Measurements from ENCODE around the gene TMEM176B.
A peak's percentile ranks its signal among the peaks of the same experiment; 100 is the strongest.

TMEM176B gene

DNA sequence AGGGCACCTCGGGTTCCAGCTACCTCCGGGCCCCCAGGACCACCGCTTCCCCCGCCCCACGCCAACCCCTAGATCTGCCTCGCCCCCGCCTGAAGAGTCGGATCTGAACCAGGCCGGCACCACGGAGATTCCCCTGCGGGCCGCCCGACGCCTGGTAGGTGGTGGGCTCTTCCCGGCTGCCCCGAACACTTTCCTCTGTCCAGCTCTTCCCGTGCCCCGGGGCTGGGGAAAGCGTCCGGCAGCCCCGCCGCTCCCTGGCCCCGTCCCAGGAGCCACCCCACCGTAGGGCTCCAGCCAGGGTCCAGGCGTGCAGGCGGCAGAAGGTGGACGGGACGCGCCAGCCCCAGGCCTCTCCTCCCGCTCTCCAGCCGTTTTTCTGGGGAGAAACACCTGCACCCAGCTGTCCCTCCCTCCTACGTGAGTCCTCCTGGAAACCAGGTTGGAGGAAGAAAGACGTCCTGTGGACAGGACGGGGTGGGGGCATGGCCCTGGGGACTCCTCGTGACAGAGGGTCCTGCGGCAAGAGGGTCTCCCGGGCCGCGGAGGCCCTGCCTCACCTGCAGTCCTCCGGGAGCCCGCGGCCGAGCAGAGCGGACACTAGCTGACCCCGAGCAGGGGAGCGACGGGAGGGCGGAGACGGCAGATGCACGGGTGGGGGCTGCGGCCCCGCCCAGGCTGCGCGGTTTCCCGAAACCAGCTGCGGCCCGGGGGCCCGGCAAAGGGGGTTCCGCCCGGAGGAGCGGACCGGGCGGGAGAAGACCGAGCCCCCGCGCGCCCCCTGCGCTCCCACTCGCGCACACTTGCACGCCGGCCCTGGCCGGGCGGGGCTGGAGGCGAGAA lies at the start of gene TMEM176B:
TSS of gene TMEM176B (minus strand) at position 624 of the 840 bp plus-strand sequence. CDS start 3,795 bp downstream, outside the sequence.
- DNase-seq = peak; percentile 14

DNA sequence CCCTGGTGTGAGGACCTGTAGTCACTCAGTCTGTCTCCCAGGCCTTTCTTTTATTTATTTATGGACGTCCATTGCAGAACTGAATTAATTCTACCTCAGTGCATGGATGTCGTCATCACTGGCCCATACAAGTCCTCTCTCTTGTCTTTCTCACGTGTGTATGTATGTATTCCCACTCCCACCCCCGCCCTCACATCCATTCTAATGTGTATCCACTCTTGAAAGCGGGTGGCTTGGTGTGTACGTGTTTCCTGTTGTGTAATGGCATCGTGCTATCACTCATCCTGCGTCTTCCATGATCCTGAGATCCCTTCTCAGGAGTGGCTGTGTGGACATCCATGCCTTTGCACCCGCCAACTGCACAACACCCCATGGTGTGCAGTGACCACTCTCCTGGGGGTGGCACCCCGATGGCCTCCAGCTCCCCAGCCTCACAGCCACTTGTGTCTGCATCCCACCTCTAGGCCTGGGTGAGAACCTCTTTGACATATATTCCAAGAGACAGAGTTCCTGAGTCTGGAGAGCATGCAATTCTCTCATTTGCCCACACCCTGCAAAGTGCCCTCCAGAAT lies 49.1 kb upstream of the TMEM176B start:
- no peak for DNase-seq

DNA sequence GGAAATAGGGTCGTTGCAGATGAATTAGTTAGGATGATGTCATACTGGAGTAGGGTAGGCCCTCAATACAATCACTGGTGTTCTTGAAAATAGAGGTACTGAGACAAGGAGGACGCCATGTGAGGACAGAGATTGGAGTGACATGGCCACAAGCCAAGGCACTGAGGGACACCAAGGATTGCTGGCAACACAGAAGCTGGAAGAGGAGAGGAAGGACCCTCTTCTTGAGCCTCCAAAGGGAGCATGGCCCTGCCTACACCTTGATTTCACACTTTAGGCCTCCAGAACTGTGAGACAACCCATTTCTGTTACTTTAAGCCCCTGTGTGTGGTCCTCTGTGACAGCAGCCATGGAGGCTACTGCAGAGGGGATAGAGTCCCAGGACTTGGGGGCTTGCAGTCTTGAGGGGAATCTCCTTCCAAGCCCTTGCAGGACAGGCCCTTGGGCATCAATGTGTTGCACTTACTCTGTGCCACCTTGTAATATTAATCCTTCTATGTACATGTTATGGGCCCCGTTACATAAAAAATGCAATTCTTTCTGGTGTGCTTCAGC lies 48.5 kb upstream of the TMEM176B start:
- DNase-seq = no peak

DNA sequence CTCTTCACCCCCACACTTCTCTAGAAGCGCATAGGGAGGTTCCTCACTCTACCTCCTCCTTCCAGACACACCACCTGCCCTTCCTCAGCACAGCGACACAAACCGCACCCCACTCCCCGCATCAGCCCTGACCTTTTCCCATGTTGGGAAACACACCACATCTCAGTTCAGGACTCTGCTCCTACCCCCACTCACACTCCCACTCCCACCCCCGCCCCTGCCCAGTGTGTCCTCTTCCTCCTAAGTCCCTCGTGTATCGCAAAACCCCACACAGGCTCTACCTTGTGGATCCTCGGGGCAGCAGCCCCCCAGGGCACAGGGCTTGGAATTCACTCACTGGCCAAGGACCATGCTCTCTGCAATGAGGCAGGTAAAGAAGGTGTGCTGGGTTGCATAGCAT lies 47.9 kb upstream of the TMEM176B start:
- no peak for DNase-seq

DNA sequence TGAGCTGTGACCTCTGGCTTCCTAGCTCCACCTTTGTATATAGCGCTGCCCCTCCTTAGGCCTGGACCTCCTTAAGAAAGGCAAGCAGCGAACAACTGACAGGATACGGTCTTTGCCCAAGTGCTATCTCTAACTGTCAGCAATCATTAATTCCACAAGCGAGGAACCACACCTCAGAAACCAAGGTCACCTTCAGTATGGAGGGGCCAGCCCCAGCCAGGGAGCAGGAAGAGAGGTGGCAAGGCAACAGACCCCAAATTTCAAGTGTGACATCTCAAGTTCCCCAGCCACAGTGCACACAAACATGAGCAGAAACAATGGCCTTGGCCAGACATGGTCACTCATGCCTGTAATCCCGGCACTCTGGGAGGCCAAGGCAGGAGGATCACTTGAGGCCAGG lies 47.4 kb upstream of the TMEM176B start:
- no peak for DNase-seq

DNA sequence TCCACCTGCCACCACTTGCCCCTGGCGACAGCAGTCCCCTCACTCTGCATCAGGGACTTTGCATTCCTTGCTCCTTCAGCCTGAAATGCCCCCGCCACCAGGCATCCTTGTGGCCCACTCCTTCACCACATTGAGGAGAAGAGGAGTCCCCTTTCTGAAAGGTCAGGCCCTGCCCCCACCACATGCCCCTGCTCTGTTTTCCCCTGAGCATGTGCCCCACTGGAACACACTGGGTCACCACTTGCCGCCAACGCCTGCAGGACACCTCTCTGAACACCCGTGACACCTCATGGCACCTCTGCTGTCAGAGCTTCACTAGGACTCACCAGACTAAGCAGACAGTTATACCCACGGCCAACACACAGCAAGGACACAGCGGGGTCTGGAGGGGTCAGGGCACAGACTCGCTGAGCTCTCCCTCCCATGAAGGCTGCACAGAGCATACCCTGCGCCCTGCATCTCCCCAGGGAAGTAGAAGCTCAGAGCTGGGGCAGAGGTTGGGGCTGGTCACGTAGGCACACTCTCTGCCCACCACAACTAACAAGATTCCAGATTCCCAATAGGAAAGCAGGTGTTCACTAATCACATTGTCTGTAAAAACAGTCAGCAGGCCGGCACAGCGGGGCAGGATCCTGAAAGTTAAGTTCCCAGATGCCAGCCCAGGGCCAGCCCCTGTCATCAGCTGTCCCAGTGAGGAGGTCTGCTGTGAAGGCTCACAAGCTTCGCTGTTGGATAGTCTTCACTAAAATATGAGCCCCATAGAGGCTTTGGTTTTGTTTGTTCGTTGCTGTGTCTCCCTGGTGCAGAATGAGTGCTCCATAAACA lies 46.3 kb upstream of the TMEM176B start:
- DNase-seq = no peak

DNA sequence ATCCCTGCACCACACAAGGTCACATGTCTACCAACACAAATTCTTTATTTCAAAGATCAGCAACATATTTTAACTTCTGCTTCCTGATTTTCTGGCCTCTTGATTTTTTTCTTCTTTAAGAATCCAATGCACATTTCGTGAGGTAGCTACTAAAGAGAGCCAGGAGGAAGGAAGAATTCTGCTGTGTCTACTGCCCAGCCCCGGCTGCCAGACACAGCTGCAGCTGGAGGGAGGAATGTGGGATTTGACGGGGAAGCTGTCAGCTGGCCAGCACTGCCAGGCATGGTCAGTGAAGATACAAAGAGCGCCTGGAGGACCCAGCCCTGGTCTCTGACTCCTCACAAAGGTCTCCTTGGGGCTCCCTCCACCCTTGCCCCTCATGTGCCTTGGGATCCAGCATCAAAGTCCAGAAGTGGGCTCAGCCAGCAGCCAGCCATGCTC lies 45.3 kb upstream of the TMEM176B start:
- no peak for DNase-seq

DNA sequence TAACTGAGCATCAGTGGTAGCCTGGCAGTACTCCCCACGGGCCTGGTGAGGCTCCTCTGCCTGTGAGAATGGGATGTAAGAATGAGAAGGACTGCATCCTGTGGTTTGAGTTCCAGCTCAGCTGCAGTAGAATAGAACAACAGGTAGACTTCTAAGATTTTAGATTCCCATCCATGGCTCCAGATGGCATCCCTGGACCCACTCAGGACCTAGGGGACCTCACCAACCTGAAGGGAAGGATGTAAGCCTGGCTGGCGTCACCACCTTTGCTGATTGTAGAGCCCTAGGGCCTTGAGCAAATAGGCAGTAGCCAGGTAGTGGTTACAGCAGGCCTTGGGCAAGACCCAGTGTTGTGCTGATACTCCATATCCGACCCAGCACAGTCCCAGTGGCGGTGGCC lies 42.6 kb upstream of the TMEM176B start:
- DNase-seq = no peak

DNA sequence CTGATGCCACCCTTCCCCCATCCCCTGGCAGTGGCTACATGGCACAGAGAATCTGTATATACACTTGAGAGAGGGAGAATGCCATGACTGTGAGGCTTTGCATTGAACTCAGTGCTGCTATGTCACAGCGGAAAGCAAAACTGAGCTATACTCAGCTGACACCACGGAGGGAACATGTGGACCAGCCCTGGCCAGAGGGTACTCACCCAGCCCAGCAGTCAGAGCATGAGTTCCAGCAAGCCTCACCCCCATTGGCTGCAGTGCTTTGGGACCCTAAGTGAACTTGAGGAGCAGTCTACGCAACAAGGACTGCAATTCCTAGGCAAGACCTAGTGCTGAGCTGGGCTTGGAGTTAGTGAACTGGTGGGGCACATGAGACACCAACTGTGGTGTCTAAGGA lies 41.9 kb upstream of the TMEM176B start:
- no peak for DNase-seq

DNA sequence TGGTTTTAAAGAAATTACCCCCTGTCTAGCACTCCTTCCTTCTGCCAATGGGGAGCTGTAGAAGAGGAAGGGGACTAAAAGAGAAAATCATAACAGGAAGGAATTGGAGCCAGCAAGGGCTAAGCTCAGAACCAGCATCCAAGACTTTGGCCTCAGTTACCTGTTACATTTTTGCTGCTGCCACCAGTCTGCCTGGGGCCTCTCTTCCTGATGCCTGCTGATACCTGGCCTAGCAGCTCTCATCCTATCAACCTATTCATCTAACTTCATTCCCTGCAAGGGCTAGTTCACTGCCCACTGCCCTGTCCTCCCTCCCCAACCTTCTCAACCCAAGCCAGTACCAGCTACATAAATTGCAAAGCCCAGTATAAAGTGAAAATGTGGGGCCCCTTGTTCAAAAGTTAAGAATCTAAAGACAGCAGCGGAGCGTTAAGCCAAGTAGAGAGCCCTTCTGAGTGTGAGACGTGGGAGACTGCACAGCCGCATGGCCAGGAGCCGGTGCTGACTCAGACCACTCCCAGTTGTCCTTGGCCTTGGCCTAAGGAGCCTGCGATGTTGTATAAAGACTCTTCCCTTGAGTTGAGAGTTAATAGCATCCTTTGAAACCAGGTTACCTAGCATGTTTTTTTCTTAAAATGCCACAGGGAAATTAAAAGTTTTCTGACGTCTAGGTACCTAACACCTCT lies 38.9 kb upstream of the TMEM176B start:
- DNase-seq = no peak

DNA sequence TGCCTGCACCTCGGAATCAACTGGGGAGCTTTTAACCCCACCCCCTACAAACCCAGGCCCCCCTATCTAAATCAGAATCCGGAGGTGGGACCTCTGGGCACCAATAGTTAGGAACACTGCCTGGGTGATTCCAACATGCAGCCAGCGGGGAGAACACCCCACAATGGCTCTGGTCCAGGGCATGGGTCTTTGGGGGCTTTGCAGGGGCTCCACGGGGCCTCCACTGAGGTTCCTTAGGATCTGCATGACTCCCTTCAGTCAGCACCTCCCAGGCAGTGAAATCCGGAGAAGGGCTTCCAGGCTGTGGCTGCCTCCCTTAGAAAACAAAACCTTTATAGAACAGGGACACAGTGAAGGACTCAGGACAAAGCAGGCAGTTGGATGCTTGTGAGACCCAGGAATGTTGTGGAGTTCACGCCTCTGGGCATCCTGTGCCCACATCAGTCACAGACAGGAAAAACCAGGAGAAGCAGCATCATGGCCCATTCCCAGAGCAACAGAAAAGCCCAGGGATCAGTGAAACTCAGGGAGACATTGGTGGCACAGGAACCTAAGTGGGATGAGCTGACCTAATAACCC lies 35.6 kb upstream of the TMEM176B start:
- DNase-seq = no peak

DNA sequence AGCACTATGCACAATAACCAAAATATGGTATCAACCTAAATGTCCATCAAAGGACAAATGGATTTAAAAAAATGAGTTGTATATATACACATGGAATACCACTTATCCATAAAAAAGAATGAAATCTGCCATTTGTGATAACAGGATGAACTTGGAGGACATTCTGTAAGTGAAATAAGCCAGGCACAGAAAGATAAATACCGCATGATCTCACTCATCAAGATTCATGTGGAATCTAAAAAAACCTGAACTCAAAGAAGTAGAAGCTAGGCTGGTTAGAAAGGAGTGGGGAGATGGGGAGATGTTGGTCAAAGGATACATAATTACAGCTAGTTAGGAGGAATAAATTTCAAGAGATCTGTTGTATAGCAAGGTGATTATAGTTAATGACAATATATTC lies 34.9 kb upstream of the TMEM176B start:
- DNase-seq = no peak

DNA sequence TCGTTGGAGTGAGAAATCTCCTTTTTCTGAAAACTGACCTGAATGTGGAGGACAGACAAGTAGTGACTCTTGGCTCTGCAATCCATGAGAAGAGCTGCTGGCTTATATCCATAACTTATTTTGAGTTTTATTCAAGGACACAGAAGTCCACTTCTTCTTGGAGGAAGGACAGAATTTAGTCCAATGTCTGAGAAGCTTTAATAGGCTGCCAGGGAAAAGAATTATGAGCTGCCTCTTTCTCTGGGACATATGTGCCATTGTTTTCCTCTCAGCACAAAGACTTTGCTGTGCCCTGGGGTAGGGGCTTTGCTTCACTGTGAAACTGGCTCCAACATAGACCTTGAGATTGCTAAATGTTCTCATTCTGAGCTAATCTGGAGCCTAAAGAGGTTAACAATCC lies 31.7 kb upstream of the TMEM176B start:
- DNase-seq = no peak

DNA sequence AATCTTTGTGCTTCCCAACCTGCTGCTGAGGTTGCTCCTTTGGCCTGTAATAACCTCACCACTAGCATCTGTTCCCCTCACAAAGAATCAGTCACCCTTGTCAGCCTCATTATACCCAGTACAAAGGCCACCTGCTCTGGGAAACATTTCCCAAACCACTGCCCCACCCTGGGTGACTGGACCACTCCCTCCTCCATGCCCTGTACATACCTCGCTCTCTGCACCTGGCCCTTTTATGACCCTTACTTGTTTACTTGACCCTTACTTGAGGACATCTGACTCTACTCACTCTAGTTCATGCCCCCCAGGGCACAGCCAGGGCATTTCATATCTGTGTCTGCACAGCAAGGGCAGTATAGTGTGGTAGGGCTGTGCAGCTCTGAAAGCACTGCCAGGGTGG lies 30.8 kb upstream of the TMEM176B start:
- no peak for DNase-seq

DNA sequence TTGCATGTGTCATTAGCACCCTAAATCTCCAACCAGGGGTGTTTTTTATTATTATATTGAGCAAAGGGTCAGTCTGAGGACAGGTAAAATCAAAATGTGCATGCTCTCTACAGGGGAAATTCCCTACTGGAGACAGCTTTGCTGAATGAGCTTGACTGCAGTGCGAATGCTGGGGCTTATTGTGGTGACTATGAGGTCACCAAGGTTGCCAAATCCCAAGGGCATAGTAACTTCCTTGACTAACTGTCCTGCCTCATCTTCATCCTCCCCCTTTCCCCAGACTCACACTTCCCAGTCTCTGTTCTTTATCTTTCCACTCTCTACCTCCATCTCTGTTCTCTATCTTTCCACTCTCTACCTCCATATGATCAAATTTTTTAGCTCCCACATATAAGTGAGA lies 29.3 kb upstream of the TMEM176B start:
- no peak for DNase-seq

DNA sequence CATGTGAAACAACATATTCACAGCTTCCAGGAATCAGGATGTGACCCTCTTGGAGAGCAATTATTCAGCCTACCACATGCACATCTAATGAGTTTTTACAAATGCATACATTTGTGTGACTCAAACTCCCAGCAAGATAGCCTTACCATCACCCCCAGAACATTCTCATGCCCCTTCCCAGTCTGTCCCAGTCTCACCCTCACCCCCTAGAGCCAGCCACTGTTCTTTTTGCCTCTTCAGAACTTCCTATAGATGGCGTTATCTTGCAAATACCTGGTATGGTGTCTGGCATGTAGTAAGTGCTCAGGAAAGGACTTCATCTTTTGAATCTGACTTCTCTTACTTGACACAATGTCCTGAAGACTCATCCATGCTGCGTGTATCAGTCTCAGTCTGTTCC lies 28.2 kb upstream of the TMEM176B start:
- DNase-seq = no peak

DNA sequence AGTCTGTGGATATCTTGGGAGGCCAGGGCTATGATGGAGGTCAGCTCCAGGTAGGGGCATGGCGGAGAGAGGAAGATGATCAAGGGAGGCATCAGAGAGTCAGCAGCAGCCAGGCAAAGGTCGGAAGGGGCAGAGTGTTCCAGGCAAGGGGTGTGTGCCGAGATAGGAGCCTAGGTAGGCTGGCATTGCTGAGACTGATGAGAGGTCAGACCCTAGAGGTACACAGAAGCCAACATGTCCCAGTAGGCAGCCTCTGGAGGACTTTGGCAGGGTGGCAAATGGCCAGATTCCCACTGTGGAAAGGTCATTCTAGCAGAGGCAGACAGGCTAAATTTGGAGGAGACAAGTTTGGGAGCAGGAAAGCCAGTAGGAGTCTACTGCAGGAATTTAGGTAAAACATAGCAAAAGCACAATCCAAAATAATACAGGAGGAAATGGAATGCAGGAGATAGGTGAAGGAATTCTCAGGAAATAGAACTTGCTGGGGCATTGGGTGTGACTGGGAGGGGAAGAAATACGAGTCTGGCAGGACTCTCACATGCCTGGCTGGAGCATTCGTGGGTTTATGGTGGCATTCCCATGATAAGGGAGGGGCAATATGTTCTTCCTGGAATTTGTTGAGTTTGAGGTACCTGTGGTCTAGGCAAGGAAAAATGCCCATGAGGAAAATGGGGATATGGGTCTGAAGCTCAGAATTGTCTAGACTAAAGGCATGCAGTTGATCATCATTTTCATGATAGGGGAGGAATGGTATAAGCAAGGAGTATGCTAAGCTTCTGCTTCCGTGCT lies 26.1 kb upstream of the TMEM176B start:
- DNase-seq = no peak

DNA sequence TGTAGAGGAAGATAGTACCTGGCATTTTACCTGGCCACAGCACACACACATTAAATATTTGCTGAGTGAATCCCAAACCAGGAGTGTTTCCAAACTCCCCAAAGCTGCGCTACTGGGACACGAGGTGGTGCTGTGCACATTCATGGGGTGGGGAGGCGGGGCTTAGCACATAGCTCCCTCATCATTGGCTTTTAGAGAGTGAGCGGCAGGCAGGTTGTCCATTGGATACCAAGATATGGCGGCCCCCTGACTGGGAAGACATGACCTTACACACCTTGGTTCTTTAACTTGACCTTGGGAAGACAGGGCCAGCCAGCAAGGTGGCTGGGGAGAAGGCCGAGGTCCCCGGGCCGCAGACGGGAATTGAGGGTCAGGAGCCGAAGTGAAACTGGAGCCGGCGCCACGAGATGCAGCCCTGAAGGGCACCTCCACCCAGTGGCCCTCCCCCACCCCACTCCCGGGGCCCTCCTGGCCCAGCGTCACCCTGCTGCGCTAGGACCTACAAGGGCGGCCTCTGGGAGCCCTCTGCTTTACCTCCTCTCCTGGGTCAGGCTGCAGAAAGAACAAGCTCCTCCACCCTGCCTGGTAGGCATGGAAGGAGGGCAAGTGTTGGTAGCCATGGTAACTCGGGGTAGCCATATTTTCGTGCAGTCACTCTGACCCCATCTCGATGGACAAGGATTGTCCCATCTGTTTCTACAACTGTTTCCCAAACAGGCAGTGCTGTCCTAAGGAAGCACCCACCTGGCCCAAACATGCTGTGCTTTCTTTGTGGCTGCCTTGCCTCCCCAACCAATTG lies 24.4 kb upstream of the TMEM176B start:
- no peak for DNase-seq

DNA sequence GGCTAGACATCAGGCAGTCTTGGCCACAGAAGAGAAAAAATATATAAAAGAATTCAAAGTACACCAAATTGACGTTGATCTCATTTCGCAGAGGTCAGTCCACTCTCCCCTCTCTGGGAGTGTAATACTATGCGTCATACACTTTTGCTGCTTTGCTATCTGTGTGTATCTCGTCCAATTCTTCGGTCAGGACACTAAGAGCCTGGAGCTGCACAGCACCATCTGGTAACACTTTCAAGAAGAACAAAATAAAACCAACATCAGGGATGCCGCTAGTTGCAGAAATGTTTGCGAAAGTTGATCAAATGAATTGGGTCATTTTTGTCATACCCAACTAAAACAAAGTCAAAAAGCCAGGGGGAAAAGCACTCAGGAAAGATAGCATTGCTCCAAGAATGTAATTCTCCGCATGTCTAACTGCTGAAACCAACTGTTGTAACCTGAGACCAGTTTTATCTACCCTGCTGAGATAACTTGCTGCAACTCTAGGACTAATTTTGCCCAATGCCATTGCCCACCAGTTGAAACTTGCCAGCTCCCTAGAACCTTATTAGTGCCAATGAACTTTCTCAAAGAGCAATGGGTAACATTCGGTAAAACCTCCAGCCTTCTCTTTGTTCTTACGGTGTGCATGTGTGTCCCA lies 23.4 kb upstream of the TMEM176B start:
- DNase-seq = no peak

DNA sequence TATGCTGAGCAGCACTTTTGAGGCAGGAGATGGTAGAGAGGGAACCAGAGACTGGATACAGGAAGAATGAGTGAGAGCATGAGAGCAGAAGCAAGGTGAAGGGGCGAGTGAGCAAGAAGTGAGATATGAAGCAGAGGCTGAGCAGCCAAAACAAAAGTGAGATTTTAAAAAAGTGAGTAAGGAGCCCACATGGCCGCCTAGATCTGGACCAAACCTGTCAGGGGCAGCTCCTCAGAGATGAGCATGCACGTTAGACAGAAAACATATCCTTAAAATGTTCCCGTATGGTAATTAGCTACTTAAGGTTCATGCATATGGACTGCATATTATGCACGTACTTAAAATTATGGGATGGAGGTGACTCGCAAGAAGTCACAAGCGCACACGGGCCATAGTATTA lies 22.9 kb upstream of the TMEM176B start:
- no peak for DNase-seq

Data from CD4-positive, alpha-beta T cell treated with Interleukin-17A for 4 hours (primary cell).